SU-DHL-6 (cell line): ENCODE measurements around the gene SCFD2.

Experiments
- EZH2phosphoT487 ChIP-seq: fragments of 200-600 bp; sonication (generic), shearing (Covaris generic); conservative IDR thresholded peaks from 2 replicates; pipeline ENCODE4 v1.6.1; 2018; ENCODE audit warnings: mild to moderate bottlenecking, antibody characterized with exemption, low read length, moderate library complexity, mixed read lengths
- TF ChIP-seq, protein P1 (sequence below): fragments of 200-600 bp; sonication (generic); IDR thresholded peaks from one replicate; pipeline ENCODE4 v1.5.1; 2017; ENCODE audit warnings: antibody characterized with exemption, mild to moderate bottlenecking, low read length, moderate library complexity; ENCODE audit not compliant: insufficient read depth, poor library complexity, severe bottlenecking

GRCh38 chr4:53010318-53010717, 355.5 kb downstream of the SCFD2 start:
- TF ChIP-seq, protein P1, sequence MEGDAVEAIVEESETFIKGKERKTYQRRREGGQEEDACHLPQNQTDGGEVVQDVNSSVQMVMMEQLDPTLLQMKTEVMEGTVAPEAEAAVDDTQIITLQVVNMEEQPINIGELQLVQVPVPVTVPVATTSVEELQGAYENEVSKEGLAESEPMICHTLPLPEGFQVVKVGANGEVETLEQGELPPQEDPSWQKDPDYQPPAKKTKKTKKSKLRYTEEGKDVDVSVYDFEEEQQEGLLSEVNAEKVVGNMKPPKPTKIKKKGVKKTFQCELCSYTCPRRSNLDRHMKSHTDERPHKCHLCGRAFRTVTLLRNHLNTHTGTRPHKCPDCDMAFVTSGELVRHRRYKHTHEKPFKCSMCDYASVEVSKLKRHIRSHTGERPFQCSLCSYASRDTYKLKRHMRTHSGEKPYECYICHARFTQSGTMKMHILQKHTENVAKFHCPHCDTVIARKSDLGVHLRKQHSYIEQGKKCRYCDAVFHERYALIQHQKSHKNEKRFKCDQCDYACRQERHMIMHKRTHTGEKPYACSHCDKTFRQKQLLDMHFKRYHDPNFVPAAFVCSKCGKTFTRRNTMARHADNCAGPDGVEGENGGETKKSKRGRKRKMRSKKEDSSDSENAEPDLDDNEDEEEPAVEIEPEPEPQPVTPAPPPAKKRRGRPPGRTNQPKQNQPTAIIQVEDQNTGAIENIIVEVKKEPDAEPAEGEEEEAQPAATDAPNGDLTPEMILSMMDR, result no peak
- TF ChIP-seq EZH2phosphoT487, result no peak
